HG02642 (cell line): Measurements from ENCODE around the gene INPP5D.

Experiments used
- ATAC-seq: cut with Tn5 transposase; IDR thresholded peaks from one replicate; pipeline ENCODE4 v1.9.1; 2021; ENCODE audit warnings: mild to moderate bottlenecking; ENCODE audit not compliant: unreplicated experiment, poor library complexity

The INPP5D gene

GRCh38 chr2:233247744-233248143, 187.6 kb downstream of the INPP5D start:
- no peak for ATAC-seq

DNA sequence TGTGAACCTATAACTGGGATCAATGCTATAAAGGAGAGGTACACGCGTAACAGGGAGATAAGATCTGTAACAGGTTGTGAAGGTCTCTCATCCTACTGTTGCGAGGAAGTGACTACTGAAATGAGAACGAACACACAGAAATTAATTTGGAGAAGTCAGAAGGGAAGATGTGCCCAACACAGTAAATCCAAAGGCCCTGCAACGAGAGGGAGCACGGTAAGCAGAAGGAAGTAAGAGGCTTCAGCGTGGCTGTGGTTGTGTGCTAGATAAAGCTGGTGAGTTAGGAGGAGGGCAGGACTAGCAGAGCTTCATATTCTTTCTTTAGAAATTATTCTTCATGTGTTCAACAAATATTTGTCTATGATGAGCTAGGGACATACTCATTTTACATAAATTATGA, 188.9 kb downstream of the INPP5D start:
- ATAC-seq: no peak

DNA sequence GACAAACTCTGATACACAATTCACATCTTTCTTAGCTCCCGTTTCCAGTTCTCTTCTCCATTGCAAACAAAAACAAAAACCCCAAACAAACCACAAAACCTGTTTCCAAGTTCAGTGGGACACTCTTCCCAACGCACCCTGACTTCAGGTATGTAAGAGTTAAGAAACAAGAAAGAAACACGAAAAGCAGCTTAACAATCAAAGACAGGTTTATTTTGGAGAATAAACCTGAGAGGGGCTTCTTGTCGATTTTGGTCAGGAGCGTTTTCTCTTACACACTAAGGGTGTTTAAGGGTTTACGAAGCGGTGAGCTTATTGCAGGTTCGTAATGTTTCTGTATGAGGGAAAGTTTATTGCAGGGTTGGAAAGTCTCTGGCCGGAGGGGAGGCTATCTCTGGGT, 190.4 kb downstream of the INPP5D start:
- ATAC-seq: no peak

GRCh38 chr2:233250985-233251305, 190.8 kb downstream of the INPP5D start:
- ATAC-seq: peak; percentile 19

GRCh38 chr2:233251306-233252116, 191.4 kb downstream of the INPP5D start, which contains the start of gene ATG16L1:
TSS of gene ATG16L1 (plus strand) at chr2:233251673. CDS start at chr2:233251828, 155 bp downstream.
- peak; percentile 94 for ATAC-seq

DNA sequence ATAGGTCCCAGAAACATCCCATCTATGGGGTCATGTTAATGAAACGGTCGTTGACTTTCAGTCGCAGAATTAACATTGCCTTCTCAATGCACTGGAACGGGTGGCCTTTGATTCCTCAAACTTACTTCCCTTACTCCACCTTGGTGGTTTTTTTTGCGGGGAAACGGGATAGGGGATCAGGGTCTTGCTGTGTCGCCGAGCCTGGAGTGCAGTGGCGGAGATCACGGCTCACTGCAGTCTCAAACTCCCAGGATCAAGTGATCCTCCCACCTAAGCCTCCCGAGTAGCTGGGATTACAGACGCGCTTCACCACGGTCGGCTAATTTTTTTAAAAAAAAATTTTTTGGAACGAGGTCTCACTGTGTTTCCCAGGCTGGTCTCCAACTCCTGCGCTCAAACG, 192.1 kb downstream of the INPP5D start:
- no peak for ATAC-seq

GRCh38 chr2:233255151-233255550, 195.0 kb downstream of the INPP5D start:
- no peak for ATAC-seq

DNA sequence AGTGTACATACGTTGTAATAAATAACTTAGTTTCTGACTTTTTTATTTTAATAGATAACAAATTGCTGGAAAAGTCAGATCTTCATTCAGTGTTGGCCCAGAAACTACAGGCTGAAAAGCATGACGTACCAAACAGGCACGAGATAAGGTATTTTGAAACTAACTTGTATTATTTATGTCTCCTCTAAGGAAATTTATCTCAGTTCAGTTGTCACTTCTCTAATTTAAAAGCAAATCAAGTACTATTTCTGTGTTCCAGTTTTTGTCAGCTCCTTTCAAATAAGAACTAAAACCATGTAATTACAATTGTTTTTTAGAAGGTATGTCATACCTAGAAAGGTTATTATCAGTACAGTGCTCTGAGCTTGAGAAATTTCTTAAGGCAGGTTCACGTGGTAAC, 195.9 kb downstream of the INPP5D start:
- no peak for ATAC-seq
